Sigmoid colon (tissue), 7 donors: Measurements from ENCODE around the gene TOP1. TPM values are rescaled to one million over a fixed set of nuclear protein-coding genes. Genes with fewer than 3 reads are reported as not detected.

Experiments
- DNase-seq: peaks from one replicate; pipeline ENCODE4 v3.0.0-alpha.2; 2019
- H3K27ac ChIP-seq, 4 donors: fragments of 200-600 bp; sonication (generic); one replicate each; pipeline ENCODE4 v1.5.1; 2016 to 2019; ENCODE audit warnings: mild to moderate bottlenecking in 1 of 4
- H3K27me3 ChIP-seq, 3 donors: fragments of 200-600 bp; sonication (generic); one replicate each; pipeline ENCODE4 v1.5.1; 2019; ENCODE audit warnings: mild to moderate bottlenecking in 1 of 3
- H3K36me3 ChIP-seq, 4 donors: fragments of 200-600 bp; sonication (generic); one replicate each; pipeline ENCODE4 v1.5.1; 2016 to 2019
- H3K4me1 ChIP-seq, 4 donors: fragments of 200-600 bp; sonication (generic); one replicate each; pipeline ENCODE4 v1.5.1; 2017 to 2019
- H3K4me3 ChIP-seq, 4 donors: fragments of 200-600 bp; sonication (generic); one replicate each; pipeline ENCODE4 v1.5.1; 2017 to 2019; ENCODE audit warnings: mild to moderate bottlenecking in 2 of 4, moderate library complexity in 1 of 4
- H3K9me3 ChIP-seq, 4 donors: fragments of 200-600 bp in 3 of 4; sonication (generic) in 3 of 4; one replicate each; pipeline versions ENCODE4 v1.5.1 to v1.6.1; 2013 to 2019
- CTCF ChIP-seq, 4 experiments: fragments of 450-650 bp in 3 of 4; fragments of 200-600 bp in 1 of 4; IDR thresholded peaks; one replicate each; pipeline ENCODE4 v1.5.1; 2016 to 2019; ENCODE audit warnings: antibody characterized with exemption in 4 of 4, mild to moderate bottlenecking in 3 of 4, moderate library complexity in 2 of 4
- EP300 ChIP-seq, 4 donors: sonication (generic); formaldehyde crosslinking; IDR thresholded peaks; one replicate each; pipeline ENCODE4 v1.6.1; 2017; ENCODE audit warnings: antibody characterized with exemption in 4 of 4
- POLR2A ChIP-seq, 2 donors: fragments of 450-650 bp; IDR thresholded peaks; one replicate each; pipeline ENCODE4 v1.6.1; 2016; ENCODE audit warnings: antibody characterized with exemption in 2 of 2, mild to moderate bottlenecking in 2 of 2, moderate library complexity in 2 of 2
- POLR2AphosphoS5 ChIP-seq, 4 donors: sonication (generic); formaldehyde crosslinking; IDR thresholded peaks; one replicate each; pipeline ENCODE4 v1.6.1; 2017; ENCODE audit warnings: antibody characterized with exemption in 4 of 4
- WGBS, 2 donors: extraction: QIAGEN DNeasy Blood & Tissue Kit; methylation state at CpG; one replicate each; pipeline ENCODE4 v1.1.7; 2013; 5-methylcytosine and 5-hydroxymethylcytosine counted together
- intact Hi-C: fragments of 100-400 bp; cut with DNase I; formaldehyde crosslinking; loops from one replicate; pipeline ENCODE4 v1.15.1; 2023
- polyA plus RNA-seq, 3 donors: library from polyadenylated mRNA; stranded (reverse); fragments of 200-250 nt; gene quantifications; one replicate each; pipeline ENCODE4 v1.2.3, GENCODE V29; 2013
- total RNA-seq, 4 donors: library from RNA; depleted of rRNA; stranded (reverse); fragments of >200 nt; gene quantifications; one replicate each; pipeline ENCODE4 v1.1.0, GENCODE V29; 2016
- donor health status: healthy with polysubstance abuse.
- donor health status: Bipolar disorder and iron deficiency.
- donor health status: healthy.

TOP1 gene
- total and polyA plus RNA-seq, 7 donors: 22.0 to 45.0 (median 26.4) TPM

GRCh38 chr20:41139227-41140093, 110.8 kb downstream of the TOP1 start:
- no peaks in the 10 kb centered on the region for H3K36me3 ChIP-seq
- intact Hi-C loops: loop anchor here (5.0 to 10.0 kb wide), 3 partner anchors 33 to 555 kb away; partner anchors contain the start of gene ZHX3
- H3K9me3 ChIP-seq: no peaks in the 10 kb centered on the region
- peak overlapping the region; percentile 57 to 83 (median 73) for H3K4me3 ChIP-seq
- WGBS, 2 donors: 67 to 76% methylated on average over 5 of the region's 5 CpGs
- H3K27me3 ChIP-seq: no peaks in the 10 kb centered on the region
- peak overlapping the region; percentile 94 to 96 (median 96) for H3K27ac ChIP-seq
- TF ChIP-seq EP300 (IDR thresholded peaks at IDR 0.05) (no peak), CTCF (IDR thresholded peaks at IDR 0.05) (no peak), POLR2A (IDR thresholded peaks at IDR 0.05) (no peak), POLR2AphosphoS5 (IDR thresholded peaks at IDR 0.05) (no peak)
- peaks cover 0 to 57% (median 38%) of the 10 kb centered on the region in 4 donors for H3K4me1 ChIP-seq
- no peak for DNase-seq

GRCh38 chr20:41140226-41141133, 111.9 kb downstream of the TOP1 start:
- peak; percentile 68 for DNase-seq
- TF ChIP-seq POLR2AphosphoS5 (IDR thresholded peaks at IDR 0.05) (no peak), CTCF (IDR thresholded peaks at IDR 0.05) (no peak), POLR2A (IDR thresholded peaks at IDR 0.05) (no peak), EP300 (IDR thresholded peaks at IDR 0.05) (no peak)
- H3K27ac ChIP-seq: peak overlapping the region; percentile 36 to 96 (median 58)
- 71 to 81% methylated on average over 10 of the region's 10 CpGs for WGBS, 2 donors
- H3K9me3 ChIP-seq: no peaks in the 10 kb centered on the region
- H3K36me3 ChIP-seq: no peaks in the 10 kb centered on the region
- no peaks in the 10 kb centered on the region for H3K27me3 ChIP-seq
- intact Hi-C loops: no loop called here
- H3K4me1 ChIP-seq: peaks cover 0 to 65% (median 42%) of the 10 kb centered on the region in 4 donors
- H3K4me3 ChIP-seq: no peak overlapping the region

- Histone ChIP-seq H3K4me3 (no peak overlapping the region), H3K4me1 (peaks cover 0 to 70% (median 48%) of the 10 kb centered on the region in 4 donors)
- intact Hi-C loops: no loop called here
Observed at GRCh38 chr20:41141153-41141815, 112.7 kb downstream of the TOP1 start.

More at GRCh38 chr20:41141153-41141815, 112.7 kb downstream of the TOP1 start:
- peak overlapping the region; percentile 36 to 73 (median 44) for H3K27ac ChIP-seq
- 57 to 77% methylated on average over 8 of the region's 8 CpGs for WGBS, 2 donors
- peak; percentile 75 for DNase-seq
- TF ChIP-seq CTCF (IDR thresholded peaks at IDR 0.05): no peak
- peak in 1 of 4 donors; percentile 34 for TF ChIP-seq POLR2AphosphoS5 (IDR thresholded peaks at IDR 0.05)
- no peaks in the 10 kb centered on the region for H3K9me3 ChIP-seq
- no peaks in the 10 kb centered on the region for H3K36me3 ChIP-seq
- H3K27me3 ChIP-seq: no peaks in the 10 kb centered on the region
